GM19035 (cell line): ENCODE measurements around the gene ATF7.

Experiments used
- ATAC-seq: cut with Tn5 transposase; IDR thresholded peaks from one replicate; pipeline ENCODE4 v1.9.1; 2021; ENCODE audit not compliant: unreplicated experiment

Gene ATF7

GRCh38 chr12:53463802-53464560 is 162.2 kb downstream of the ATF7 start:
- no peak for ATAC-seq

- no peak for ATAC-seq
Observed at GRCh38 chr12:53462935-53463334, 163.2 kb downstream of the ATF7 start.

- ATAC-seq = no peak
Observed at GRCh38 chr12:53461591-53461990, 164.6 kb downstream of the ATF7 start.

GRCh38 chr12:53461059-53461458 is 165.1 kb downstream of the ATF7 start:
- no peak for ATAC-seq

GRCh38 chr12:53459097-53459496 is 167.1 kb downstream of the ATF7 start:
- no peak for ATAC-seq
